ENCODE measurements around the gene PTPN20.

GRCh38 chr10:47033541-47034270 lies 122.5 kb downstream of the PTPN20 start:
- TF ChIP-seq SMC3 (IDR thresholded peaks at IDR 0.05) = no peak
- no peak for TF ChIP-seq POLR2A (IDR thresholded peaks at IDR 0.05; ENCODE audit: low read length)
- no peak for TF ChIP-seq CTCF (IDR thresholded peaks at IDR 0.05)
- no peak for TF ChIP-seq EP300 (IDR thresholded peaks at IDR 0.05)
- no peak for TF ChIP-seq RFX5 (IDR thresholded peaks at IDR 0.05)
- TF ChIP-seq, protein P1, sequence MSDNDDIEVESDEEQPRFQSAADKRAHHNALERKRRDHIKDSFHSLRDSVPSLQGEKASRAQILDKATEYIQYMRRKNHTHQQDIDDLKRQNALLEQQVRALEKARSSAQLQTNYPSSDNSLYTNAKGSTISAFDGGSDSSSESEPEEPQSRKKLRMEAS (IDR thresholded peaks at IDR 0.05) = no peak
- no peak for TF ChIP-seq EHMT2 (IDR thresholded peaks at IDR 0.05; ENCODE audit: low read depth)
- TF ChIP-seq MAFK (IDR thresholded peaks at IDR 0.05; ENCODE audit: partially characterized antibody) = no peak
- TF ChIP-seq JUN (IDR thresholded peaks at IDR 0.05) = no peak
- no peak for TF ChIP-seq ZFP36 (IDR thresholded peaks at IDR 0.05; ENCODE audit: borderline replicate concordance, partially characterized antibody)
